ENCODE measurements around the gene PRPF38B. TPM values are rescaled to one million over a fixed set of nuclear protein-coding genes. Genes with fewer than 3 reads are reported as not detected.
"Not testable (repeated sequence)": the region's sequence is repeated elsewhere in the genome, so short reads cannot be mapped to it uniquely, and the experiment has no call there.

PRPF38B gene
- total and polyA plus RNA-seq, 2 donors, result 27.3 to 69.6 TPM

DNA sequence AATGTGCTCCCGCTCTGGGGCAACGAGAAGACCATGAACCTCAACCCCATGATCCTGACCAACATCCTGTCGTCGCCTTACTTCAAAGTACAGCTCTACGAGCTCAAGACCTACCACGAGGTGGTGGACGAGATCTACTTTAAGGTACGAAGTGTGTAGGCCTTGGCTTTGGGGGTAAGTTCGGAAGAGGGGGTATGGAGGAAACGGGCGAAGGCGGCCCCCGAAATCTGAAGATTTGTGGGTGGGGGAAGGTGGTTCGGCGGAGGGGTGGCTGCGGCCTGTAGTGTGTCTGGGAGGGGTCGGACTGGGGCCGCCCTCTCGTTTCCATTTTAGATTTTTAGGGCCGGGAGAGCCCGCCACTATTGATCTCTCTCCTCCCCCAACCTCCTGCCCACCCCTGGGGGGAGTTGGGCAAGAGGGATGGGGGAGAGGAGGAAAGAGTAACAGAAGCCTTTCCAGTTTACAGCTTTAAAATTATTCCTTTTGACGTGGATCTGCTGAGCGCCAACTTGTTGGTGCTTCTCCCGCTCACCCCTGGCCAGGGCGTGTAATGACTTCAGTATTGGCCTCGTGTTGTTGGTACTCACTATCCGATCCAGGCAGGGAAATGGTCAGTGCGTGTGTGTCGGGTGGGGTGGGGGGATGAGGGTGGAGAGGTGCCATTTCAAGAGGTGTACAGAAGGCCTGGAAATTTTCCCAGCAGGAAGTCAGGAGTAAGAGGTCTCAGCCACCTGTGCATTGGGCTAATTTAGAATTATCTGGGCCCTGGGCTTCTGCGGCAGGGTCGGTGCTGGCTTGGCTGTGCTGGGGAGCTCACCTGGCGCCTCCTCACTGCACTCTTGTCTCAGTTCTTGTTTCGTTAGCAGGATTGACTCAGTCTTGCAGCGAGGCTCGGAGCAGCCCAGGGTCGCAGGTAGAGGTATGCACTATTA, 880 bp downstream of the PRPF38B start:
- under 1% methylated on average over 36 of the region's 36 CpGs for WGBS
- DNase-seq (ENCODE audit: low read depth in 6 of 9, low spot score in 9 of 9), result peak; percentile 18 to 96 (median 84)
- Histone ChIP-seq H3K4me3 (ENCODE audit: low read length in 2 of 2) (peak overlapping the region; percentile 76 to 80), H3K36me3 (ENCODE audit: control insufficient read depth in 2 of 2, insufficient read depth in 2 of 2, low read length in 1 of 2) (peaks cover 15 to 25% of the 10 kb centered on the region in 2 donors), H3K9me3 (ENCODE audit: control insufficient read depth in 2 of 2, insufficient read depth in 1 of 2, low read length in 1 of 2) (peaks cover 0 to 2% of the 10 kb centered on the region in 2 donors), H3K27ac (ENCODE audit: low read depth in 1 of 2, low read length in 1 of 2) (peak overlapping the region; percentile 100), H3K4me1 (ENCODE audit: control insufficient read depth in 2 of 2, insufficient read depth in 2 of 2, low read length in 2 of 2) (peaks cover 0 to 6% of the 10 kb centered on the region in 2 donors), H3K27me3 (ENCODE audit: control insufficient read depth in 2 of 2, insufficient read depth in 1 of 2, low read length in 1 of 2) (no peaks in the 10 kb centered on the region)

DNA sequence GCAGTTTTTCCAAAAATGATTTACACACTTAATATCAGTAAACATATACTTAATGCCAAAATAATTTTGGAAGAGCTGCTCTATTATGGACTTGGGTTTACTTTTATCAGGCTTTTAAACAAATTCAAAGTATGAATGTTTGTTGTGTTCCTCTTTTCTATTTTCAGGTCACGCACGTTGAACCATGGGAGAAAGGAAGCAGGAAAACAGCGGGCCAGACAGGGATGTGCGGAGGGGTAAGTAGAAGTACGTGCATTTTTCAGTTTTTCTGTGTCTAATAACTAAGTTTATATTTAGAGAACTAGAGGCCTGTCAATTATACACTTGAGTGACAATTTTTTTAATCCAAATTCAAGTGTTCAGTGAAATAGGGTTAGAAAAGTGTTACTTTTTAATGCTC, 3.4 kb downstream of the PRPF38B start:
- 48% methylated on average over 5 of the region's 5 CpGs for WGBS
- peaks cover 0 to 6% of the 10 kb centered on the region in 2 donors for H3K4me1 ChIP-seq (ENCODE audit: control insufficient read depth in 2 of 2, insufficient read depth in 2 of 2, low read length in 2 of 2)
- H3K27ac ChIP-seq (ENCODE audit: low read depth in 1 of 2, low read length in 1 of 2), result no peak overlapping the region

GRCh38 chr1:108699375-108700332, 7.5 kb downstream of the PRPF38B start:
- Histone ChIP-seq H3K9me3 (ENCODE audit: control insufficient read depth in 2 of 2, insufficient read depth in 1 of 2, low read length in 1 of 2) (no peaks in the 10 kb centered on the region), H3K4me1 (ENCODE audit: control insufficient read depth in 2 of 2, insufficient read depth in 2 of 2, low read length in 2 of 2) (peaks cover 0 to 6% of the 10 kb centered on the region in 2 donors), H3K36me3 (ENCODE audit: control insufficient read depth in 2 of 2, insufficient read depth in 2 of 2, low read length in 1 of 2) (peaks cover 37 to 61% of the 10 kb centered on the region in 2 donors), H3K4me3 (ENCODE audit: low read length in 2 of 2) (no peak overlapping the region), H3K27me3 (ENCODE audit: control insufficient read depth in 2 of 2, insufficient read depth in 1 of 2, low read length in 1 of 2) (no peaks in the 10 kb centered on the region), H3K27ac (ENCODE audit: low read depth in 1 of 2, low read length in 1 of 2) (peak overlapping the region in 1 of 2 donors; percentile 31)
- 95% methylated on average over 22 of the region's 22 CpGs for WGBS
- no peak for DNase-seq (ENCODE audit: low read depth in 6 of 9, low spot score in 9 of 9)

More for the DNA sequence above, 3.4 kb downstream of the PRPF38B start:
- Histone ChIP-seq H3K4me3 (ENCODE audit: low read length in 2 of 2) (no peak overlapping the region), H3K9me3 (ENCODE audit: control insufficient read depth in 2 of 2, insufficient read depth in 1 of 2, low read length in 1 of 2) (peaks cover 0 to 2% of the 10 kb centered on the region in 2 donors), H3K27me3 (ENCODE audit: control insufficient read depth in 2 of 2, insufficient read depth in 1 of 2, low read length in 1 of 2) (no peaks in the 10 kb centered on the region), H3K36me3 (ENCODE audit: control insufficient read depth in 2 of 2, insufficient read depth in 2 of 2, low read length in 1 of 2) (peaks cover 34 to 51% of the 10 kb centered on the region in 2 donors)
- DNase-seq (ENCODE audit: low read depth in 6 of 9, low spot score in 9 of 9), result no peak

DNA sequence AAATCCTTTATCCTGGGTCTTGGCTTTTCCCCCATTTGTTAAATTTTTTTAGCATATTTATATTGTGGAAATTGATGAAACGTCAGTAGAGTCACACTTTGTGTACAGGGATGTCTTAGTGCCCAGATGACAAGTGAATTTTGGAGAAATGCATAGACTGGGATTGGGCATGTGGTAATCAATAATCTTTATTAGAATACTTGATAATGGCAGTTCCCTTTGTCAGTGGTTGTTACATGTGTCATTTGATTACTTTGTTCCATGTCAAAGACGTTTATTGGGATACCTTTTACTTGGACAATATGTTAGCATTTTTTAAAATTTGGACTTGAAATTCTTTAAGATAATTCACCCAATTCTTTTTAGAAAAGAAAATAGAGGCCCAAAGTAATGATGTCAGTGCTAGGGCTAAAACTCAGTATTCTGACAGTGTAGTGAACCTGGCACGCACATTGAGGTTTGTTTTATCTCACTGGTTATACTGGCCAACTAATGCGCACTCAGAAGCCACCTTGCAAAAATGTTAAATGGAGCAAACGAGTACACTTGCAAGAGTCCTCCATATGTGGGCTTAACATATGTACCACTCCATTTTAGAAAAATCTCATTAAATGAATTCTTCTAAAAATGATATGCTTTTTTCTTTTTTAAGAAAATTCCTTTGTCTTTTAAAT, 9.2 kb downstream of the PRPF38B start:
- WGBS, result 97% methylated on average over 5 of the region's 5 CpGs
- peaks cover 33 to 52% of the 10 kb centered on the region in 2 donors for H3K36me3 ChIP-seq (ENCODE audit: control insufficient read depth in 2 of 2, insufficient read depth in 2 of 2, low read length in 1 of 2)
- no peak for DNase-seq (ENCODE audit: low read depth in 6 of 9, low spot score in 9 of 9)
- no peaks in the 10 kb centered on the region for H3K9me3 ChIP-seq (ENCODE audit: control insufficient read depth in 2 of 2, insufficient read depth in 1 of 2, low read length in 1 of 2)
- no peaks in the 10 kb centered on the region for H3K27me3 ChIP-seq (ENCODE audit: control insufficient read depth in 2 of 2, insufficient read depth in 1 of 2, low read length in 1 of 2)
- peaks cover 0 to 6% of the 10 kb centered on the region in 2 donors for H3K4me1 ChIP-seq (ENCODE audit: control insufficient read depth in 2 of 2, insufficient read depth in 2 of 2, low read length in 2 of 2)
- no peak overlapping the region for H3K4me3 ChIP-seq (ENCODE audit: low read length in 2 of 2)
- H3K27ac ChIP-seq (ENCODE audit: low read depth in 1 of 2, low read length in 1 of 2), result no peak overlapping the region

GRCh38 chr1:108702109-108702508, 10.0 kb downstream of the PRPF38B start:
- not testable (repeated sequence) for H3K4me1 ChIP-seq (ENCODE audit: control insufficient read depth in 2 of 2, insufficient read depth in 2 of 2, low read length in 2 of 2)
- peaks cover 27 to 45% of the 10 kb centered on the region in 2 donors for H3K36me3 ChIP-seq (ENCODE audit: control insufficient read depth in 2 of 2, insufficient read depth in 2 of 2, low read length in 1 of 2)
- 97% methylated on average over 6 of the region's 6 CpGs for WGBS

GRCh38 chr1:108703939-108704338, 11.8 kb downstream of the PRPF38B start:
- H3K9me3 ChIP-seq (ENCODE audit: control insufficient read depth in 2 of 2, insufficient read depth in 1 of 2, low read length in 1 of 2), result no peaks in the 10 kb centered on the region
- peaks cover 15 to 26% of the 10 kb centered on the region in 2 donors for H3K36me3 ChIP-seq (ENCODE audit: control insufficient read depth in 2 of 2, insufficient read depth in 2 of 2, low read length in 1 of 2)
- no peaks in the 10 kb centered on the region for H3K27me3 ChIP-seq (ENCODE audit: control insufficient read depth in 2 of 2, insufficient read depth in 1 of 2, low read length in 1 of 2)
- WGBS, result 85% methylated on average over 6 of the region's 6 CpGs
- H3K4me1 ChIP-seq (ENCODE audit: control insufficient read depth in 2 of 2, insufficient read depth in 2 of 2, low read length in 2 of 2), result peaks cover 0 to 6% of the 10 kb centered on the region in 2 donors
- no peak overlapping the region for H3K4me3 ChIP-seq (ENCODE audit: low read length in 2 of 2)
- no peak overlapping the region for H3K27ac ChIP-seq (ENCODE audit: low read depth in 1 of 2, low read length in 1 of 2)
- no peak for DNase-seq (ENCODE audit: low read depth in 6 of 9, low spot score in 9 of 9)

More at GRCh38 chr1:108702109-108702508, 10.0 kb downstream of the PRPF38B start:
- DNase-seq (ENCODE audit: low read depth in 6 of 9, low spot score in 9 of 9); H3K4me3 ChIP-seq (ENCODE audit: low read length in 2 of 2); H3K27me3 ChIP-seq (ENCODE audit: control insufficient read depth in 2 of 2, insufficient read depth in 1 of 2, low read length in 1 of 2); H3K9me3 ChIP-seq (ENCODE audit: control insufficient read depth in 2 of 2, insufficient read depth in 1 of 2, low read length in 1 of 2): not testable (repeated sequence)
- H3K27ac ChIP-seq (ENCODE audit: low read depth in 1 of 2, low read length in 1 of 2), result peak overlapping the region in 1 of 2 donors; percentile 31

- Histone ChIP-seq H3K9me3 (ENCODE audit: control insufficient read depth in 2 of 2, insufficient read depth in 1 of 2, low read length in 1 of 2) (peaks cover 0 to 1% of the 10 kb centered on the region in 2 donors), H3K36me3 (ENCODE audit: control insufficient read depth in 2 of 2, insufficient read depth in 2 of 2, low read length in 1 of 2) (peaks cover 10 to 21% of the 10 kb centered on the region in 2 donors), H3K4me3 (ENCODE audit: low read length in 2 of 2) (no peak overlapping the region), H3K27ac (ENCODE audit: low read depth in 1 of 2, low read length in 1 of 2) (no peak overlapping the region), H3K27me3 (ENCODE audit: control insufficient read depth in 2 of 2, insufficient read depth in 1 of 2, low read length in 1 of 2) (no peaks in the 10 kb centered on the region), H3K4me1 (ENCODE audit: control insufficient read depth in 2 of 2, insufficient read depth in 2 of 2, low read length in 2 of 2) (peaks cover 0 to 6% of the 10 kb centered on the region in 2 donors)
- 86% methylated on average over 2 of the region's 2 CpGs for WGBS
- no peak for DNase-seq (ENCODE audit: low read depth in 6 of 9, low spot score in 9 of 9)
Measured at GRCh38 chr1:108704496-108704895, 12.4 kb downstream of the PRPF38B start.

DNA sequence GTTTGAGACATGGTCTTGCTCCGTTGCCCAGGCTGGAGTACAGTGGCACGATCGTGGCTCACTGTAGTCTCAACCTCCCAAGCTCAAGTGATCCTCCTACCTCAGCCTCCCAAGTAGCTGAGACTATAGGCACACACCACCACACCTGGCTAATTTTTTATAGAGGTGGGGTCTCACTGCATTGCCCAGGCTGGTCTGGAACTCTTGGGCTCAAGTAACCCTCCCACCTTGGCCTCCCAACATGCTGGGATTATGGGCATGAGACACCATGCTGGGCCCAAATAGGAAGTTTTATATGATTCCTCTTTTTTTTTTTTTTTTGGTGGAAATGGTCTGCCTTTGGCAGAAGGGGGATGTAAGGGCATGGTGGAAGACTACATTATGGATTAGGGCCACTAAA, 14.5 kb downstream of the PRPF38B start:
- peaks cover 0 to 3% of the 10 kb centered on the region in 2 donors for H3K36me3 ChIP-seq (ENCODE audit: control insufficient read depth in 2 of 2, insufficient read depth in 2 of 2, low read length in 1 of 2)
- H3K9me3 ChIP-seq (ENCODE audit: control insufficient read depth in 2 of 2, insufficient read depth in 1 of 2, low read length in 1 of 2), result peaks cover 0 to 1% of the 10 kb centered on the region in 2 donors
- WGBS, result 96% methylated on average over 3 of the region's 3 CpGs
- peaks cover 0 to 6% of the 10 kb centered on the region in 2 donors for H3K4me1 ChIP-seq (ENCODE audit: control insufficient read depth in 2 of 2, insufficient read depth in 2 of 2, low read length in 2 of 2)
- H3K27ac ChIP-seq (ENCODE audit: low read depth in 1 of 2, low read length in 1 of 2), result no peak overlapping the region
- no peak overlapping the region for H3K4me3 ChIP-seq (ENCODE audit: low read length in 2 of 2)
- DNase-seq (ENCODE audit: low read depth in 6 of 9, low spot score in 9 of 9), result no peak
- no peaks in the 10 kb centered on the region for H3K27me3 ChIP-seq (ENCODE audit: control insufficient read depth in 2 of 2, insufficient read depth in 1 of 2, low read length in 1 of 2)
